GM18951 (cell line): ENCODE data around the gene MSI2.

ENCODE experiments used
- POLR2A ChIP-seq: IDR thresholded peaks from 4 replicates; pipeline ENCODE4 v1.6.1; 2011; ENCODE audit warnings: mild to moderate bottlenecking; ENCODE audit not compliant: insufficient read length, insufficient read depth; ENCODE audit errors: extremely low read depth
- in situ Hi-C: fragments of 300-500 bp; cut with MboI; formaldehyde crosslinking; loops from one replicate; pipeline ENCODE4 v1.12.0; 2022; ENCODE audit warnings: low sequenced_read_pairs, mixed read lengths, inconsistent platforms; ENCODE audit not compliant: unreplicated experiment

Gene MSI2

GRCh38 chr17:57603546-57603945 is 347.2 kb downstream of the MSI2 start:
- in situ Hi-C loops = no loop called here
- TF ChIP-seq POLR2A = no peak

- TF ChIP-seq POLR2A = no peak
- in situ Hi-C loops = no loop called here
Observed at GRCh38 chr17:57603978-57604377, 347.7 kb downstream of the MSI2 start.

- no peak for TF ChIP-seq POLR2A
- in situ Hi-C loops = no loop called here
Observed at GRCh38 chr17:57604771-57605674, 348.7 kb downstream of the MSI2 start.

- no peak for TF ChIP-seq POLR2A
- in situ Hi-C loops = no loop called here
Observed at GRCh38 chr17:57605675-57606105, 349.4 kb downstream of the MSI2 start.

- in situ Hi-C loops = no loop called here
- no peak for TF ChIP-seq POLR2A
Observed at GRCh38 chr17:57606111-57606875, 350.0 kb downstream of the MSI2 start.

GRCh38 chr17:57607553-57608120 is 351.3 kb downstream of the MSI2 start:
- in situ Hi-C loops = no loop called here
- no peak for TF ChIP-seq POLR2A

GRCh38 chr17:57608369-57609124 is 352.2 kb downstream of the MSI2 start:
- in situ Hi-C loops = no loop called here
- no peak for TF ChIP-seq POLR2A

- in situ Hi-C loops = no loop called here
Observed at GRCh38 chr17:57609125-57609877, 353.0 kb downstream of the MSI2 start.

GRCh38 chr17:57609878-57610270 is 353.6 kb downstream of the MSI2 start:
- in situ Hi-C loops = no loop called here
- TF ChIP-seq POLR2A = no peak

More at GRCh38 chr17:57609125-57609877, 353.0 kb downstream of the MSI2 start:
- no peak for TF ChIP-seq POLR2A

- TF ChIP-seq POLR2A = no peak
- in situ Hi-C loops = no loop called here
Observed at GRCh38 chr17:57612202-57613071, 356.1 kb downstream of the MSI2 start.

GRCh38 chr17:57614742-57615141 is 358.4 kb downstream of the MSI2 start:
- in situ Hi-C loops = no loop called here
- TF ChIP-seq POLR2A = no peak
